GM18502 (cell line): ENCODE data around the gene CCDC78.
"Not testable (repeated sequence)": the region's sequence is repeated elsewhere in the genome, so short reads cannot be mapped to it uniquely, and the experiment has no call there.

Experiments
- ATAC-seq: cut with Tn5 transposase; IDR thresholded peaks from one replicate; pipeline ENCODE4 v1.9.1; 2021; ENCODE audit warnings: mild to moderate bottlenecking; ENCODE audit not compliant: unreplicated experiment, poor library complexity

Gene CCDC78

DNA sequence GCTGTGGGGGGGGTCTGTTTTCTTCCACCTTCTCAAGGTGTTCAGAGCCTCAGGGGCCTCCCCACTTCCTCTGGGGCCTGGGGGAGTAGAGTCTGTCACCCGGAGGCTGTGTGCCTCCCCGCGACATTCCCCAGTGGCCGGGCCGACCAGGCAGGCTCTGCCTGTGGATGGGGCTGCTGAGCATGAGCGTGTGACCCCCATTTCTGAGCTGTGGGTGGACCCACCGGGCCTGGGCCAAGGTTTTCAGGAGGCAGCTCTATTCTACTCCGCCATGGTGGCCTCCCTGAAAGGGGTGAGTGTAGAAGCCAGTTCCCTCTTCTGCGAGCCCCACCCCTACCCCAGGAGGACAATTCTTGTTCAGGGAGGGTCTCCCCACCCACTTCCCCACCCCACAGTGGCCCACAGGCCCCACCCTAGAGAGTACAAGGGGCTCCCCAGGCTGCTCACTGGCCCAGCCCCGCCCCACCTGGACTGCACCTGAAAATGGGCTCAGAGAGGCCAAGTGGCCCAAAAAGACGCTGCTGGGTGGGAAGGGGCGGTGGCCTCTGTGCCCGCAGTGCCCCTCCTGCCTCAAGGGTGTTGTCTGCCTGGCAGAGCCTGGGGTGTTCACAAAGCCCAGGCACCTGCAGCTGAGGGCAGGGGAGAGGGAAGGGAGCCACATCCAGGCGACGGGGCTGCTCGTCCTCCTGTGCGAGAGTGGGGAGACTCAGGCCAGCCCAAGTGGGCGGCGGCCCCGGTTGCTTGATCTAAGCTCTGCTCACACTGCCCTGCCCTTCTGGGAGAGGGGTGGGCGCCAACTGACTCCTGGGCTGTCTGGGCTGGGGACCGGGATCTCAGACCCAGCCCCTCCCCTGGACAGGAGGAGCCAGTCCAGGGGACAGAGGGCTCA lies 35.6 kb upstream of the CCDC78 start:
- no peak for ATAC-seq

DNA sequence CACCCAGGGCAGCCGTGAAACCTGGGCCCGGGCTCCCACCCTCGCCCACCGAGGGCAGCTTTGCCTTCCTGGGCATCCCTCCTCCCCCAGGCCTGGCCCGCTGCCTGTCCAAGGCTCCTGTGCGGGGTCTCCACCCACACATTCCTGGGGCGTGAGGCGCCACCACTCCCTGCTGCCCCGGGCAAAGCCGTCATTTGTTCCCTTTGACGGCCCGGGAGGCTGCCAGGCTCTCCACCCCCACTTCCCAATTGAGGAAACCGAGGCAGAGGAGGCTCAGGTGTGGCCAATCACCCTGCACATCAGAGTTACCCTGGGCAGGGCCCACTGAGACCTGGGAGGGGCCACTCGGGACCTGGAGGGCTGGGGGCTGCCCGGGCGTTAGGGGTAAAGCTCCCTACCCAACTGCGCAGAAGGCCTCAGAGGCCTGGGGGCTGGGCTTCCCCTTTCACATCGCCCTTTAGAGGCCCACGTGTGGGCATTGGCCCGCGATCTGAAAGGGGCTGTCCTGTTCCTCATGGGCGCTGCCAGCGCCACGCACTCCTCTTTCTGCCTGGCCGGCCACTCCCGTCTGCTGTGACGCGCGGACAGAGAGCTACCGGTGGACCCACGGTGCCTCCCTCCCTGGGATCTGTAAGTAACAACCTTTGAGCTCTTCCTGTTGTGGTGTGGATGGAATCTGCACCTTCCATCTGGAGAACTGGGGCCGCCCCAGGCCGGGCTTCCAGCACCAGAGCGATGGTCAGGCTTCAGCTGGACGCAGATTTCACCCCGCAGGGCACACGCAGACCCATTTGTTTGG lies 34.5 kb upstream of the CCDC78 start, which contains the start of gene MSLN:
MSLN (plus strand) TSS at position 190 of the 799 bp plus-strand sequence. CDS start 1,947 bp downstream, outside the sequence.
- ATAC-seq: no peak

DNA sequence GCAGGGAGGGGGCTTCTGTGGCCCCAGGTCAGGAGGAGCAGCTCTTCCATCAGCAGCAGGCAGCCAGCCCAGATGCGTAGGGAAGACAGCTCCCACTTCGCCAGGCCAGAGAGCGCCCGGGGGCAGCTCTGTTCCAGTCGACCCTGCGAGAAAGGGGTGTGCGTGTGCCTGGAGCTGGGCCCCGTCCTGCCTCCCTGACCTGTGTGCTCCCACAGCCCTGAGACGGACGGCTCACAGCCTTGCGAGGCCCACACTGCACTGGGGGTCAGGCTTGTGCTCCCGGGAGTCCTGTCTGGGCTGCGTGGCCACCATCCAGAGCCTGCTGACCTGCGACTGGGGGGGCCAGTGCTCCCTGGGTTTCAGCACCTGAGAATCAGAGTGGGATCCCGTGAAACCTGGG lies 33.8 kb upstream of the CCDC78 start:
- ATAC-seq: no peak

DNA sequence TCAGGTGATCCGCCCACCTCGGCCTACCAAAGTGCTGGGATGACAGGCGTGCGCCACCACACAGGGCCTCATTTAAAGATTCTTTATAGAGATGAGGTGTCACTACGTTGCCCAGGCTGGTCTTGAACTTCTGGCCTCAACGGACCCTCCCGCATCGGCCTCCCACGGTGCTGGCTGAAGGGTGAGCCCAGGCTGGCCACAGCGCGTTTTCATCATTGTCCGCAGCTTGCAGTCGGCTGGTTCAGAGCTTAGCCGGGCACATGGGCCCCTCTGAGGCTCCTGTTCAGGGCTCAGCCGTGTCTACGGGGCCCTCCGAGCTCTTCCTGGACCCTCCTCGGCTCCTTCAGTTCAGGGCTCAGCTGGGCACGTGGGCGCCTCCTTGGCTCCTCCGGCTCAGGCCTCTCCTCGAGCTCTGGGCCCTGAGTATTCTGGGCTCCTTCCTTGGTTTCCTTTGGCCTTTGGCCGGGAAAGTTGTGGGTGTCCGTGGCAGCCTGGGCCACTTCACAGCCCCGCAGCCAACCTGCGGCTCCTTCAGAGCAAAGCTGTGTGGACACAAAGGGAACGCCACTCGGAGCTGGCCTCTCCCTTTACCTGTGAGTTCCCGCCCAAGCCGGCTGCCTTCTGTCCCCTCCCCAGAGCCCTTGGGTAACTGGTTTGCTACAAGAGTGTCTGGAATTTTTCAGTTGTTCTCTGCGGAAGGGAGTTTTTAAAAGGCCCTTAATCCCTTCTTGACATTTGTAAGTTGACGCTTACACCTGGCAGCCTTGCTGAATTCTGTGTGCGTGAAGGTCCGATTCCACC lies 33.1 kb upstream of the CCDC78 start:
- no peak for ATAC-seq

DNA sequence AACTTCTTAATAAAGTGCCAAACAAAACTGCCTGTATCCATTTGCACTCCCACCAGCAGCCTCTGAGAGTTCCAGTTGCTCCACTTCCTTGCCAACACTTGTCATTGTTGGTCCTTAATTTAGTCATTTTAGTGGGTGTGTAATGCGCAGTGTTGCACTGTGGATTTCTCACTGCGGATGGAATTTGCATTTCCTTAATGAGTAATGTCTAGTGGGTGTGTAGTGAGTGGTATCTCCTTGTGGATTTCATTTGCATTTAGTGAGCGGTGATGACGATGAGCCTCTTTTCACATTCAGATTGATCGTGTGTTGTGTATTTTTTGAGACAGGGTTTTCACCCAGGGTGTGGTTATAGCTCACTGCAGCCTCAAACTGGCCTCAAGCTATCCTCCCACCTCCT lies 30.2 kb upstream of the CCDC78 start:
- no peak for ATAC-seq

DNA sequence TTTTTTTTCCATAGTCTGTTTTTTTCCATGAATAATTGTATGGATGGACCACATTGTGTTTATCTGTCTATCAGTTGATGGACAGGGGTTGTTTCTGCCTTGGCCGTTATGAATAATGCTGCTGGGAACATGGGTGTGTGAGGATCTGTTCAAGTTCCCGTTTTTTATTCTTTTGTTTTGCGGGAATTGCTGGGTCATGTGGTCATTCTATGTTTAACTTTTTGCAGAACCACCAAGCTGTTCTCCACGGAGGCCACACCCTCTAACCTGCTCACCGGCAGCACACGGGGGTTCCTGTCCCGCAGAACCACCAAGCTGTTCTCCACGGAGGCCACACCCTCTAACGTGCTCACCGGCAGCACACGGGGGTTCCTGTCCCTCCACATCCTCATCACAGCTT lies 28.4 kb upstream of the CCDC78 start:
- ATAC-seq: no peak

DNA sequence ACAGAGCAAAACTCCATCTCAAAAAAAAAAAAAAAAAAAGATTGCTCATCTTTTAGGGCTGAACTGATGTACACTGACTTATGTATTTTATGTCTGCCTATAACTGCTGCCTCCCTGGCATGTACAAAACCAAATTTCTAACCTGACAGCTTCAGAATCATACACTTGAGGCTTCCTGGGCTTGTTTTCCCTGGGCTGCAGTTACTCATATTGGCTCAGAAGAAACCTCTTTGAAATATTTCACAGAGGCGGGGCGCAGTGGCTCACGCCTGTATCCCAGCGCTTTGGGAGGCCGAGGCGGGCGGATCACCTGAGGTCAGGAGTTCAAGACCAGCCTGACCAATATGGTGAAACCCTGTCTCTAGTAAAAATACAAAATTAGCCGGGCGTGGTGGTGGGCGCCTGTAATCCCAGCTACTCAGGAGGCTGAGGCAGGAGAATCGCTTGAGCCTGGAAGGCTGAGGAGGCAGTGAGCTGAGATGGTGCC lies 27.9 kb upstream of the CCDC78 start:
- ATAC-seq: not testable (repeated sequence)

DNA sequence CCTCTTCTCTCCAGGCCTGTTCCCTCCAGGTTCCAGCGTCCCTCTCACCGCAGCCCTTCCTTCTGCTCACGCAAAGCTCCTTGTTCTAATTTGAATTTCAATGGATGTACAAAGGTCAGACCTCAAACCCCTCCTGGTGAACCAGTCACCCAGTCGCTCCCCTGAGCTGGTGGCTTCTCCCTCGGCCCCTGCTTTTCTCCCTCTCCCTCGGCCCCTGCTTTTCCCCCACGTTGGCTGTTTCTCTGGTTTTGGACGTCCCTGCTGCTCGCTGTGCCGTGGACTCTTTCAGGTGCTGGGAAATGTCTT lies 25.7 kb upstream of the CCDC78 start:
- no peak for ATAC-seq

DNA sequence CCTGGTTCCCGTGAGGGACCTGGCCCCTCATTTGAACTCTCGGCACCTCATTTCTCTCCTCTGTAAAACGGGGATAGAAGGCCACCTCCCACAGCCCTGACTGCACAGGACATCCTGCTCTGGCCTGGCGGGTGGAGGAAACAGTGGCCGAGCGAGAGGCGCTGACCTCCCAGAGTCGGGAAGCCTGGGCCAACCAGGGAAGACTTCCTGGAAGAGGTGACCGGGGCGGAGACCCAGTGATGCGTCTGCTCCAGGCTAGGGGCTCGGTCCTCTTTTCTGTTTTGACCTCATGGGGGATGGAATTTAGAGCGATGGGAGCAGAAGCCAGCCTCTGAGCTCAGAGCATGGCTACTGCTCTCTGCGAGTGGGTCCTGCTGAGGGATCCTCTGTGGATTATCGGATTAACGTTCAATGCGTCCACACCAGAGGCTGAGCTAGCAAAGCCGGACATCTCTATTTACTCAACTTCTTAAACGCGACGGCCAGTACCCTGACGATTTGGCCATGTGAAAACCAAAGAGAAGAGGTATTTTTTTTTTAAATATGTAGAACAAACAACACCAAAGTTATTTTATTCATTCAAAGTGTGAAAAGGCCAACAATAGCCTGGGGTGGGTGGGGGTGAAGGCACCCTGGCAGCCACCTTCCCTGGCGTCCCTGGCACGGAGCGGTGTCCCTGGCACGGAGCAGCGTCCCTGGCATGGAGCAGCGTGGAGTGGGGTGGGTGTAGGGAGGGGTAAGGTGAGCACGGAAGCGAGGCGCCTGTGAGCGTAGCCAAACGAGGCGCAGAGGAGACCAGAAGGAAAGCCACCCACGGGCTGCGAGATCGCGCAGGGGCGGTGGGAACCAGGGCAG lies 25.1 kb upstream of the CCDC78 start:
- no peak for ATAC-seq

DNA sequence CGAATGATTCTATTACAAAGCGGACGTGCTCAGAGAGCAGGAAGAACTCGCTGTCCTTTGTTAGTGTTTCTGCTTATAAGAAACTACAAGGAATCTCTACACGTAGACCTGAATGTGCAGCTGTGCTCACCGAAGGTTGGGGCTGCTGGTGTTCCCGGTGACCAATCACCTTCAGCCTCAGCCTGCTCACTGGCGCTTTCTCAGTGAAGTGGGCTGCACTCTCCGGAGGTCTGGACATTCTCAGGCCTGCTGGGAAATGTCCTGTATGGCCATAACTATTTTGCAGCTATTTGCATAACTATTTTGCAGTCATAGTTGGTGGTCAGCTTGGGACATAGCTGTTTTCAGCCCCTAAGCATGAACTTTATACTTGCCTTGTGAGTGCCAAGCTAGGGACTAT lies 24.2 kb upstream of the CCDC78 start:
- ATAC-seq: no peak

DNA sequence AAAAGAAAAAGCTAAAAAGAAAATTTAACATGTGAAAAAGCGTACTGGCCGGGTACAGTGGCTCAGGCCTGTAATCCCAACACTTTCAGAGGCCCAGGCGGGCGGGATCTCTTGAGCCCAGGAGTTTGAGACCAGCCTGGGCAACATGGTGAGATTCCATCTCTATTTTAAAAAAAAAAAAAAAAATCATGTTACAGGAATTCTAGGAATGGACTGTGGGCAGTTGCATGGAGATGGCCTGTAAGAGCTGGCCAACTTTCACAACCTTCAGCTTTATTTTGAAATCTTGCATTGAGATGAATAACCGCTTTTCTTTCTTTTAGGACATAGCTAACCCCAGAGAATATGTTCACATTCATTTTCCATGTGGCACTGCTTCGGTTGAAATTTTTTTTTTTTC lies 22.8 kb upstream of the CCDC78 start:
- ATAC-seq: no peak

DNA sequence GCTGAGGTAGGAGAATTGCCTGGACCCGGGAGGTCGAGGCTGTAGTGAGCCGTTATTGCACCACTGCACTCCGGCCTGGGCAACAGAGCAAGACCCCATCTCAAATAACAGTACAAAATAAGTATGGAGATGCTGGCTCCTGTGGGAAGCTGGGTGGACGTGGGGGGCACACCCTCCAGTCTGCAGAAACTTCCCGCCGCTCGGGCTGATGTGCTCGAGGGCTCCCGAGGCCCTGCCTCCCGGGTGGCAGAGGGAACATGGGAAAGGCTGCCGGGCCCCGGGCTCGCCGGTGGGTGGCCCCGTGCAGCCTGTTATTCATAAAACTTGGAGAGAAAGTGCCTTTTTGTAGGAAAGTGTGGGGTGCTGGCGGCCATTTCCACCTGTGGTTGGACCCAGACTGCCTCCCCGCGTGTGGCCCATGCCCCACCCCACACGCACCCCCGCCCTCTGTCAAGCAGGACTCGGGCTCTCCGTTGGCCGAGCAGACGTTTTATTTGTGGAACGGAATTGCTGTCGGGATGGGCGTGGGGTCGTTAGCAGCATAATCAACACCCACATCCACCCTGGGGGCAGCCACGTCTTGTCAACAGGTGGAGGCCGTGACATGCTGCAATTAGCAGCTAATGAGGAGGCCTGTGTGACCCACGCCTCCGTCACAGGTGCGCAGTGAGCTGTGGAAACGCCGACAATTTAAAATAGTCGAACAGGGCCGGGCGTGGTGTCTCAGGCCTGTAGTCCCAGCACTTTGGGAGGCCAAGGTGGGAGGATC lies 21.9 kb upstream of the CCDC78 start:
- ATAC-seq: no peak

DNA sequence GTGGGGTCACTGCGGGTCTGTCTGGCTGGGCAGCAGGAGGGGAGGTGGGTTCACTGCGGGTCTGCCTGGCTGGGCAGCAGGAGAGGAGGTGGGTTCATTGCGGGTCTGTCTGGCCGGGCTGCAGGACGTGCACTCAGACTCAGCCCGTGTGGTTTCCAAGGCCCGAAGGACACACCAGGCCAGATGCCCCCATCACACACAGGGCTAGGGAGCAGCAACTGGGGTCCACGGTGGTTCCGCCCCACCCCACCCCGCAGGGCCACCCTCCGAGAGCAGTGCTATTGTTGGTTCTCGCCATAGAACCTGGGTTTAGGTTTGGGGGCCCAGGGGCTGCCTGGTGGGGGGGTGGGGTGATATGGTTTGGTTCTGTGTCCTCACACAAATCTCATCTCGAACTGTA lies 20.4 kb upstream of the CCDC78 start:
- no peak for ATAC-seq

DNA sequence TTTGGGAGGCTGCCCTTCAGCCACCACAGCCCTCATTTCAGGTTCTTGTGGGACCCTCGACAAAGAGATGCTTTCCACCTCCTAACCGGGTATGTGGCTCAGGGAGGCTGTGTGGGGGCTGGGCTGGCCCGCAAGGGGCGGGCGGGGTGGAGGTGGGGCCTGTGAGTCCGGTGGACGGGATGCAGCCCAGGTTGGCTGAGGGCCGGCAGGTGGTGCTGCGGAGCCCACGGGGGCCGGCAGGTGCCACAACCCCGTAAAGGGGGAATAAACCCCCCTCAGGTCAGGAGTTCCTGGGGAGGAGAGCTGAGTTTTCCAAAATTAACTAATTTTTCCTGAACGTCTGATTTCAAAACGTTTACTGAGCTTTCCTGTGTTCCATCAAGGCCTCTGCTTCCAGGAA lies 19.5 kb upstream of the CCDC78 start:
- no peak for ATAC-seq

DNA sequence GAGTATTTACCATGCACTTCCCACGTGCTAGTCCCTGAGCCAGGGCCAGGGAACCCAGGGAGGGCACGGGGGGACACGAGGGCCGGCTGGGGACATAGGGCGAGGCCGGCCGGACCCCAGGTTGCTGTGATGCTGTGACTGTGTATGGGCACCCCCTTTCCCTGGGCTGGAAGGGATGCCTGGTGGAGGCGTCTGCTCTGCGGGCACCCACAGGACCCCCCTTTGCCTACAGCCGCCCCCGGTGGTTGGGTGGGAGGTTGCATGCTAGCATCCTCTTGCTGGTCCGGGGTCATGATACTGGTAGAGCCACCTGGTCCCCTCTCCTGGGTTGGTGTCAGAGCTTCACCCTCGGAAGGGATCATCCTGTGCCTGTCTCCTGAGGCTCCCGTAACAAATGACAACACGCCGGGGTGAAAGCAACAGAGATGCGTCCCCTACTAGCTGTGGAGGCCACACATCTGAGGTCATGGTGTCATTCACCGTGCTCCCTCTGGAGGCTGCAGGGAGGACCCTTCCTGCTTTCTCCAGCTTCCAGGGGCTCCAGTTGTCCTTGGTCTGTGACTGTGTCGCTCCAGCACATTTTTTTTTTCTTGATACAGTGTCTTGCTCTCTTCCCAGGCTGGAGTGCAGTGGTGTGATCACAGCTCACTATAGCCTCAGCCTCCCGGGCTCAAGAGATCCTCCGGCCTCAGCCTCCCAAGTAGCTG lies 17.7 kb upstream of the CCDC78 start:
- ATAC-seq: no peak

DNA sequence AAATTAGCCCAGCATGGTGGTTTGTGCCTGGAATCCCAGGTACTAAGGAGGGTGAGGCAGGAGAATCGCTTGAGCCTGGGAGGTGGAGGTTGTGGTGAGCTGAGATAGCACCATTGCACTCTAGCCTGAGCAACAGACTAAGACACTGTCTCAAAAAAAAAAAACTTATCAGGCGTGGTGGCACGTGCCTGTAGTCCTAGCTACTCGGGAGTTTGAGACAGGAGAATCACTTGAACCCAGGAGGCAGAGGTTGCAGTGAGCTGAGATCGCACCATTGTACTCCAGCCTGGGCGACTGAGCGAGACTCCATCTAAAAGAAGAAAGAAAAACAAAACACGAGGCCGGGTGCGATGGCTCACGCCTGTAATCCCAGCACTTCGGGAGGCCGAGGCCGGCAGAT lies 16.7 kb upstream of the CCDC78 start:
- ATAC-seq: not testable (repeated sequence)

DNA sequence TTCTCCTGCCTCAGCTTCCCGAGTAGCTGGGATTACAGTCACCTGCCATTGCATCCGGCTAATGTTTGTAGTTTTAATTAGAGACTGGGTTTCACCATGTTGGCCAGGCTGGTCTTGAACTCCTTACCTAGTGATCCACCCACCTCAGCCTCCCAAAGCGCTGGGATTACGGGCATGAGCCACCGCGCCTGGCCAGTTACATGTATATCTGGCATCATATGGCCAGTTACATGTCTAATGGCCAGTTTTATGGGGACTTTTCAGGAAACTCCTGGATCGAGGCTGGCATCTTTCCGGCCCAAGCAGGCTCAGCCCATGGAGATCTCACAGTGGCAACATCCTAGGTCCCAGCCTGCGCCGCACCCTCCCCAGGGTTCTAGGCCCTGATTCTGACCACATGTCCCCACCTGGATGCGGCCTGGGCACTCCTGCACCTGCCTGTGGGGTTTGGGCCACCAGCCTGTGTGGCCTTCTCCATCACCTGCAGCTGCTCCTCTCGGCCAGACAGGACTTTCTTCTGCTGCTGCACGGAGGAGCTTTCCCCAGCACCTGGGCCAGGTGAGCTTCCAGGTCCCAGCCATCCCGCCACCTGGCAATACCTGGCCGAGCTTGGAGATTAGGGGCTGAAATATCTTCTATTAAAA lies 15.9 kb upstream of the CCDC78 start:
- ATAC-seq: no peak
